ENCODE data around the gene RARB. TPM values are rescaled to one million over a fixed set of nuclear protein-coding genes. Genes with fewer than 3 reads are reported as not detected.

Gene RARB
- total and polyA plus RNA-seq, 2 of the 13 experiments (the other 11 are each of a cell fraction or from before 2014, with no cell fraction given) = 0.16 TPM; not detected in 1

- TF ChIP-seq ZNF496 (CRISPR knock-in tag; IDR thresholded peaks at IDR 0.05; ENCODE audit: insufficient replicate concordance) (no peak), SSRP1 (CRISPR knock-in tag; IDR thresholded peaks at IDR 0.05) (no peak), SRSF4 (IDR thresholded peaks at IDR 0.05; ENCODE audit: low read depth, low read length, poor library complexity, severe bottlenecking) (no peak), ZNF432 (CRISPR knock-in tag; IDR thresholded peaks at IDR 0.05; ENCODE audit: borderline replicate concordance) (no peak)
These were observed 51.6 kb downstream of the RARB start (continued) for GRCh38 chr3:25479727-25480010.

DNA sequence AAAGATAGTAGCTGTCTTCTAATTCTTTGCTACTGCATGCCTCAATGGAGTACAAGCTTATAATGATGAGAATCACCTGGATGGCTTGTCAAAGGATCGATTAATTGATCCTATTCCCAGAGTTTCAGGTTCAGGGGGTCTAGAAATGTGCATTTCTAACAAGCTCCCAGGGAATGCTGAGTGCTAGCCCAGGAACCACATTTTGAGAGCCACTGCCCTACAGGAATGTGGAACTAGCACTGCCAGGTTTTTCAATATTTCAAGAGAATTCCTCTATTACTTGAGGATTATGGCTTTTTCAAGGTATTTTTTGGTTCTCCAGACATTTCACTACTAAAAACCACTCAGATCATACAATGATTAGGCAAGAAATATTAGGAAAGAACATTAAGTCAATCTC lies 52.7 kb downstream of the RARB start:
- Histone ChIP-seq H3K79me2 (ENCODE audit: insufficient read depth, low read length) (no peaks in the 10 kb centered on the region), H3K9ac (ENCODE audit: insufficient read depth, low read depth, low read length) (no peak overlapping the region), H3K27ac (ENCODE audit: extremely low read length, insufficient read depth, low read length) (no peak overlapping the region), H3K4me3 (replicated peaks in 1 of 3; ENCODE audit: insufficient read depth in 1 of 3, low read depth in 2 of 3, low read length in 3 of 3) (no peak overlapping the region), H3K36me3 (replicated peaks in 1 of 2; ENCODE audit: control insufficient read depth in 1 of 2, insufficient read depth in 2 of 2, low read length in 2 of 2) (no peaks in the 10 kb centered on the region), H3K4me2 (ENCODE audit: low read depth, low read length) (no peak overlapping the region), H2AFZ (ENCODE audit: low read length) (no peak overlapping the region), H4K20me1 (ENCODE audit: insufficient read depth, low read length) (no peaks in the 10 kb centered on the region), H3K4me1 (ENCODE audit: insufficient read depth, low read length) (no peaks in the 10 kb centered on the region), H3K27me3 (ENCODE audit: control insufficient read depth in 1 of 2, insufficient read depth in 2 of 2, low read length in 2 of 2) (no peaks in the 10 kb centered on the region), H3K9me3 (ENCODE audit: low read length) (no peaks in the 10 kb centered on the region)
- in situ Hi-C loops (cut with HindIII; ENCODE audit: extremely low pct_ligation_motif_present, low pct_unique_long_range_greater_than_20kb) (no loop called here), intact Hi-C loops (cut with micrococcal nuclease; ENCODE audit: unreplicated experiment) (no loop called here)
- DNase-seq (ENCODE audit: low spot score) (no peak), ATAC-seq (no peak), FAIRE-seq (no peak)
- no TSS peak for BruUV-seq (replicated peaks)
- WGBS (ENCODE audit: low lambda C conversion rate) = 17% methylated on average over 1 of the region's 1 CpG
- CTCF ChIA-PET (ENCODE audit: low intra/inter-chr PET ratio, low total read pairs) = no interaction called here
- POLR2A ChIA-PET = no interaction called here
- no peak for TF ChIP-seq KDM5A (IDR thresholded peaks at IDR 0.05; ENCODE audit: borderline replicate concordance, low read length)
- no peak for TF ChIP-seq SOX6 (IDR thresholded peaks at IDR 0.05)
- TF ChIP-seq SOX6 (CRISPR knock-in tag; IDR thresholded peaks at IDR 0.05) = no peak
- TF ChIP-seq HNRNPL (IDR thresholded peaks at IDR 0.05; ENCODE audit: low read depth, low read length) = no peak
- TF ChIP-seq ZNF607 (CRISPR knock-in tag; IDR thresholded peaks at IDR 0.05; ENCODE audit: borderline replicate concordance) = no peak
- TF ChIP-seq TIGD3 (CRISPR knock-in tag; IDR thresholded peaks at IDR 0.05; ENCODE audit: borderline replicate concordance) = no peak
- TF ChIP-seq ZNF746 (CRISPR knock-in tag; IDR thresholded peaks at IDR 0.05) = no peak
- TF ChIP-seq, protein P1, sequence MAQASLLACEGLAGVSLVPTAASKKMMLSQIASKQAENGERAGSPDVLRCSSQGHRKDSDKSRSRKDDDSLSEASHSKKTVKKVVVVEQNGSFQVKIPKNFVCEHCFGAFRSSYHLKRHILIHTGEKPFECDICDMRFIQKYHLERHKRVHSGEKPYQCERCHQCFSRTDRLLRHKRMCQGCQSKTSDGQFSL (CRISPR knock-in tag; IDR thresholded peaks at IDR 0.05) = no peak
- TF ChIP-seq, protein P2, sequence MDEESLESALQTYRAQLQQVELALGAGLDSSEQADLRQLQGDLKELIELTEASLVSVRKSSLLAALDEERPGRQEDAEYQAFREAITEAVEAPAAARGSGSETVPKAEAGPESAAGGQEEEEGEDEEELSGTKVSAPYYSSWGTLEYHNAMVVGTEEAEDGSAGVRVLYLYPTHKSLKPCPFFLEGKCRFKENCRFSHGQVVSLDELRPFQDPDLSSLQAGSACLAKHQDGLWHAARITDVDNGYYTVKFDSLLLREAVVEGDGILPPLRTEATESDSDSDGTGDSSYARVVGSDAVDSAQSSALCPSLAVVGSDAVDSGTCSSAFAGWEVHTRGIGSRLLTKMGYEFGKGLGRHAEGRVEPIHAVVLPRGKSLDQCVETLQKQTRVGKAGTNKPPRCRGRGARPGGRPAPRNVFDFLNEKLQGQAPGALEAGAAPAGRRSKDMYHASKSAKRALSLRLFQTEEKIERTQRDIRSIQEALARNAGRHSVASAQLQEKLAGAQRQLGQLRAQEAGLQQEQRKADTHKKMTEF (CRISPR knock-in tag; IDR thresholded peaks at IDR 0.05) = no peak
- no peak for TF ChIP-seq ZNF557 (CRISPR knock-in tag; IDR thresholded peaks at IDR 0.05)
- no peak for TF ChIP-seq ZZZ3 (CRISPR knock-in tag; IDR thresholded peaks at IDR 0.05; ENCODE audit: borderline replicate concordance)
- TF ChIP-seq ZNF549 (CRISPR knock-in tag; IDR thresholded peaks at IDR 0.05) = no peak
- no peak for TF ChIP-seq ZFY (CRISPR knock-in tag; IDR thresholded peaks at IDR 0.05)
- TF ChIP-seq, protein P3, sequence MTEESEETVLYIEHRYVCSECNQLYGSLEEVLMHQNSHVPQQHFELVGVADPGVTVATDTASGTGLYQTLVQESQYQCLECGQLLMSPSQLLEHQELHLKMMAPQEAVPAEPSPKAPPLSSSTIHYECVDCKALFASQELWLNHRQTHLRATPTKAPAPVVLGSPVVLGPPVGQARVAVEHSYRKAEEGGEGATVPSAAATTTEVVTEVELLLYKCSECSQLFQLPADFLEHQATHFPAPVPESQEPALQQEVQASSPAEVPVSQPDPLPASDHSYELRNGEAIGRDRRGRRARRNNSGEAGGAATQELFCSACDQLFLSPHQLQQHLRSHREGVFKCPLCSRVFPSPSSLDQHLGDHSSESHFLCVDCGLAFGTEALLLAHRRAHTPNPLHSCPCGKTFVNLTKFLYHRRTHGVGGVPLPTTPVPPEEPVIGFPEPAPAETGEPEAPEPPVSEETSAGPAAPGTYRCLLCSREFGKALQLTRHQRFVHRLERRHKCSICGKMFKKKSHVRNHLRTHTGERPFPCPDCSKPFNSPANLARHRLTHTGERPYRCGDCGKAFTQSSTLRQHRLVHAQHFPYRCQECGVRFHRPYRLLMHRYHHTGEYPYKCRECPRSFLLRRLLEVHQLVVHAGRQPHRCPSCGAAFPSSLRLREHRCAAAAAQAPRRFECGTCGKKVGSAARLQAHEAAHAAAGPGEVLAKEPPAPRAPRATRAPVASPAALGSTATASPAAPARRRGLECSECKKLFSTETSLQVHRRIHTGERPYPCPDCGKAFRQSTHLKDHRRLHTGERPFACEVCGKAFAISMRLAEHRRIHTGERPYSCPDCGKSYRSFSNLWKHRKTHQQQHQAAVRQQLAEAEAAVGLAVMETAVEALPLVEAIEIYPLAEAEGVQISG (CRISPR knock-in tag; IDR thresholded peaks at IDR 0.05) = no peak
- TF ChIP-seq GTF3A (CRISPR knock-in tag; conservative IDR thresholded peaks at IDR 0.05) = no peak
- TF ChIP-seq HMG20A (CRISPR knock-in tag; IDR thresholded peaks at IDR 0.05; ENCODE audit: borderline replicate concordance) = no peak
- no peak for TF ChIP-seq ZNF350 (CRISPR knock-in tag; IDR thresholded peaks at IDR 0.05; ENCODE audit: borderline replicate concordance, low read depth)

Measured in HepG2 (cell line).